NCI-H2081 treated with DMSO at 0.1 percent for 48 hours (cell line): ENCODE results near the gene GSTM1.
"Not testable (repeated sequence)": the region's sequence is repeated elsewhere in the genome, so short reads cannot be mapped to it uniquely, and the experiment has no call there.

Experiments used
- DNase-seq: peaks from one replicate; lab custom pipeline; 2025; lab: John Stamatoyannopoulos, UW

Gene GSTM1

GRCh38 chr1:109697861-109698260 lies 10.2 kb downstream of the GSTM1 start:
- DNase-seq: not testable (repeated sequence)

- DNase-seq: not testable (repeated sequence)
Measured at GRCh38 chr1:109702940-109703339, 15.3 kb downstream of the GSTM1 start.

GRCh38 chr1:109704173-109704572 lies 16.6 kb downstream of the GSTM1 start:
- no peak for DNase-seq

- DNase-seq: no peak
Measured at GRCh38 chr1:109705411-109705810, 17.8 kb downstream of the GSTM1 start.

GRCh38 chr1:109708949-109709348 lies 21.3 kb downstream of the GSTM1 start:
- DNase-seq: not testable (repeated sequence)

GRCh38 chr1:109709822-109710221 lies 22.2 kb downstream of the GSTM1 start:
- not testable (repeated sequence) for DNase-seq

GRCh38 chr1:109711593-109712320 lies 24.1 kb downstream of the GSTM1 start, which contains the start of gene GSTM5:
Gene GSTM5 (plus strand): TSS chr1:109712251. CDS start chr1:109712313, 62 bp downstream.
- not testable (repeated sequence) for DNase-seq

- DNase-seq: no peak
Measured at GRCh38 chr1:109712321-109712864, 24.8 kb downstream of the GSTM1 start.

- no peak for DNase-seq
Measured at GRCh38 chr1:109713636-109714035, 26.0 kb downstream of the GSTM1 start.

GRCh38 chr1:109714661-109715372 lies 27.2 kb downstream of the GSTM1 start:
- no peak for DNase-seq

- no peak for DNase-seq
Measured at GRCh38 chr1:109716121-109716520, 28.5 kb downstream of the GSTM1 start.

GRCh38 chr1:109716570-109717090 lies 29.0 kb downstream of the GSTM1 start:
- no peak for DNase-seq

- no peak for DNase-seq
Measured at GRCh38 chr1:109717729-109718128, 30.1 kb downstream of the GSTM1 start.

GRCh38 chr1:109718495-109718894 lies 30.9 kb downstream of the GSTM1 start:
- DNase-seq: no peak

- no peak for DNase-seq
Measured at GRCh38 chr1:109719337-109719837, 31.8 kb downstream of the GSTM1 start.

- DNase-seq: no peak
Measured at GRCh38 chr1:109721042-109721441, 33.4 kb downstream of the GSTM1 start.

GRCh38 chr1:109721971-109722370 lies 34.4 kb downstream of the GSTM1 start:
- DNase-seq: no peak

- DNase-seq: no peak
Measured at GRCh38 chr1:109722908-109723691, 35.5 kb downstream of the GSTM1 start.

- DNase-seq: no peak
Measured at GRCh38 chr1:109724933-109725332, 37.3 kb downstream of the GSTM1 start.

GRCh38 chr1:109725510-109725909 lies 37.9 kb downstream of the GSTM1 start:
- DNase-seq: no peak

- no peak for DNase-seq
Measured at GRCh38 chr1:109726007-109726406, 38.4 kb downstream of the GSTM1 start.
